ENCODE results near the gene PAK1. TPM values are rescaled to one million over a fixed set of nuclear protein-coding genes. Genes with fewer than 3 reads are reported as not detected.
A peak's percentile ranks its signal among the peaks of the same experiment; 100 is the strongest.

PAK1 gene
- total RNA-seq, 2 donors from 2014 or later = 40.8 to 56.8 TPM

GRCh38 chr11:77351281-77351886 is 122.5 kb downstream of the PAK1 start:
- DNase-seq (no peak), ATAC-seq (replicated peaks in 1 of 2) (no peak)
- no peaks in the 10 kb centered on the region for H3K9me3 Mint-ChIP-seq
- H3K27me3 Mint-ChIP-seq (ENCODE audit: low read depth) = no peaks in the 10 kb centered on the region
- no peaks in the 10 kb centered on the region for H3K36me3 Mint-ChIP-seq (ENCODE audit: insufficient read depth in 2 of 2)
- H3K27ac Mint-ChIP-seq = no peak overlapping the region
- no peak overlapping the region for H3K4me3 Mint-ChIP-seq
- no peaks in the 10 kb centered on the region for H3K4me1 Mint-ChIP-seq (ENCODE audit: low read depth)

- peaks cover 1 to 2% of the 10 kb centered on the region in 2 donors for H3K36me3 Mint-ChIP-seq (ENCODE audit: insufficient read depth in 2 of 2)
- H3K4me1 Mint-ChIP-seq (ENCODE audit: low read depth) = no peaks in the 10 kb centered on the region
- DNase-seq (no peak), ATAC-seq (replicated peaks in 1 of 2) (no peak)
- no peak overlapping the region for H3K27ac Mint-ChIP-seq
- no peak overlapping the region for H3K4me3 Mint-ChIP-seq
- no peaks in the 10 kb centered on the region for H3K27me3 Mint-ChIP-seq (ENCODE audit: low read depth)
- no peaks in the 10 kb centered on the region for H3K9me3 Mint-ChIP-seq
Measured at GRCh38 chr11:77347948-77348347, 125.9 kb downstream of the PAK1 start.

GRCh38 chr11:77346906-77347603 is 126.8 kb downstream of the PAK1 start:
- DNase-seq (no peak), ATAC-seq (replicated peaks in 1 of 2) (no peak)
- Mint-ChIP-seq H3K27ac (no peak overlapping the region), H3K4me3 (no peak overlapping the region), H3K4me1 (ENCODE audit: low read depth) (no peaks in the 10 kb centered on the region), H3K9me3 (no peaks in the 10 kb centered on the region), H3K27me3 (ENCODE audit: low read depth) (no peaks in the 10 kb centered on the region), H3K36me3 (ENCODE audit: insufficient read depth in 2 of 2) (peaks cover 1 to 2% of the 10 kb centered on the region in 2 donors)

- H3K36me3 Mint-ChIP-seq (ENCODE audit: insufficient read depth in 2 of 2) = peaks cover 1 to 2% of the 10 kb centered on the region in 2 donors
- no peak for DNase-seq
- H3K9me3 Mint-ChIP-seq = no peaks in the 10 kb centered on the region
- H3K4me1 Mint-ChIP-seq (ENCODE audit: low read depth) = no peaks in the 10 kb centered on the region
- no peaks in the 10 kb centered on the region for H3K27me3 Mint-ChIP-seq (ENCODE audit: low read depth)
- H3K27ac Mint-ChIP-seq = no peak overlapping the region
- no peak overlapping the region for H3K4me3 Mint-ChIP-seq
- no peak for ATAC-seq (replicated peaks in 1 of 2)
Measured at GRCh38 chr11:77345621-77346020, 128.3 kb downstream of the PAK1 start.

- Mint-ChIP-seq H3K4me3 (no peak overlapping the region), H3K9me3 (no peaks in the 10 kb centered on the region)
- no peak for DNase-seq
Measured at GRCh38 chr11:77340501-77340900, 133.4 kb downstream of the PAK1 start.

GRCh38 chr11:77332259-77332658 is 141.6 kb downstream of the PAK1 start:
- Mint-ChIP-seq H3K27ac (no peak overlapping the region), H3K36me3 (ENCODE audit: insufficient read depth in 2 of 2) (peaks cover 7 to 8% of the 10 kb centered on the region in 2 donors), H3K4me3 (no peak overlapping the region), H3K27me3 (ENCODE audit: low read depth) (no peaks in the 10 kb centered on the region), H3K4me1 (ENCODE audit: low read depth) (no peaks in the 10 kb centered on the region), H3K9me3 (peaks cover 0 to 4% of the 10 kb centered on the region in 2 donors)
- no peak for ATAC-seq (replicated peaks in 1 of 2)
- no peak for DNase-seq

More at GRCh38 chr11:77340501-77340900, 133.4 kb downstream of the PAK1 start:
- H3K27me3 Mint-ChIP-seq (ENCODE audit: low read depth) = no peaks in the 10 kb centered on the region
- no peak overlapping the region for H3K27ac Mint-ChIP-seq
- H3K36me3 Mint-ChIP-seq (ENCODE audit: insufficient read depth in 2 of 2) = peaks cover 1 to 2% of the 10 kb centered on the region in 2 donors
- no peak for ATAC-seq (replicated peaks in 1 of 2)
- no peaks in the 10 kb centered on the region for H3K4me1 Mint-ChIP-seq (ENCODE audit: low read depth)

- H3K27ac Mint-ChIP-seq = no peak overlapping the region
- no peak overlapping the region for H3K4me3 Mint-ChIP-seq
- peak in 1 of 2 donors; percentile 33 for ATAC-seq (replicated peaks in 1 of 2)
- H3K9me3 Mint-ChIP-seq = peaks cover 2 to 3% of the 10 kb centered on the region in 2 donors
- no peaks in the 10 kb centered on the region for H3K27me3 Mint-ChIP-seq (ENCODE audit: low read depth)
- H3K36me3 Mint-ChIP-seq (ENCODE audit: insufficient read depth in 2 of 2) = peaks cover 8 to 9% of the 10 kb centered on the region in 2 donors
- no peak for DNase-seq
- no peaks in the 10 kb centered on the region for H3K4me1 Mint-ChIP-seq (ENCODE audit: low read depth)
Measured at GRCh38 chr11:77325159-77325558, 148.7 kb downstream of the PAK1 start.

GRCh38 chr11:77324508-77324907 is 149.4 kb downstream of the PAK1 start:
- Mint-ChIP-seq H3K9me3 (peaks cover 2 to 3% of the 10 kb centered on the region in 2 donors), H3K4me3 (no peak overlapping the region), H3K27ac (peak overlapping the region; percentile 60), H3K27me3 (ENCODE audit: low read depth) (no peaks in the 10 kb centered on the region), H3K4me1 (ENCODE audit: low read depth) (no peaks in the 10 kb centered on the region), H3K36me3 (ENCODE audit: insufficient read depth in 2 of 2) (peaks cover 8 to 9% of the 10 kb centered on the region in 2 donors)
- no peak for ATAC-seq (replicated peaks in 1 of 2)
- no peak for DNase-seq

- H3K4me1 Mint-ChIP-seq (ENCODE audit: low read depth) = no peaks in the 10 kb centered on the region
- no peak overlapping the region for H3K27ac Mint-ChIP-seq
- H3K4me3 Mint-ChIP-seq = no peak overlapping the region
- peaks cover 4 to 6% of the 10 kb centered on the region in 2 donors for H3K36me3 Mint-ChIP-seq (ENCODE audit: insufficient read depth in 2 of 2)
- peaks cover 0 to 2% of the 10 kb centered on the region in 2 donors for H3K9me3 Mint-ChIP-seq
- DNase-seq = no peak
- no peaks in the 10 kb centered on the region for H3K27me3 Mint-ChIP-seq (ENCODE audit: low read depth)
- no peak for ATAC-seq (replicated peaks in 1 of 2)
Measured at GRCh38 chr11:77322926-77323590, 150.8 kb downstream of the PAK1 start.

GRCh38 chr11:77322506-77322905 is 151.4 kb downstream of the PAK1 start:
- DNase-seq = no peak
- Mint-ChIP-seq H3K4me1 (ENCODE audit: low read depth) (no peaks in the 10 kb centered on the region), H3K4me3 (no peak overlapping the region), H3K36me3 (ENCODE audit: insufficient read depth in 2 of 2) (peaks cover 3 to 6% of the 10 kb centered on the region in 2 donors), H3K9me3 (peaks cover 0 to 2% of the 10 kb centered on the region in 2 donors), H3K27me3 (ENCODE audit: low read depth) (no peaks in the 10 kb centered on the region), H3K27ac (no peak overlapping the region)
- no peak for ATAC-seq (replicated peaks in 1 of 2)

GRCh38 chr11:77320351-77320750 is 153.5 kb downstream of the PAK1 start:
- Mint-ChIP-seq H3K27me3 (ENCODE audit: low read depth) (no peaks in the 10 kb centered on the region), H3K9me3 (no peaks in the 10 kb centered on the region)

GRCh38 chr11:77318600-77318999 is 155.3 kb downstream of the PAK1 start:
- Mint-ChIP-seq H3K9me3 (no peaks in the 10 kb centered on the region), H3K36me3 (ENCODE audit: insufficient read depth in 2 of 2) (peaks cover 0 to 1% of the 10 kb centered on the region in 2 donors), H3K27ac (no peak overlapping the region), H3K27me3 (ENCODE audit: low read depth) (no peaks in the 10 kb centered on the region), H3K4me1 (ENCODE audit: low read depth) (no peaks in the 10 kb centered on the region), H3K4me3 (no peak overlapping the region)
- ATAC-seq (replicated peaks in 1 of 2) = no peak
- DNase-seq = no peak

More at GRCh38 chr11:77320351-77320750, 153.5 kb downstream of the PAK1 start:
- ATAC-seq (replicated peaks in 1 of 2) (no peak), DNase-seq (no peak)
- no peak overlapping the region for H3K27ac Mint-ChIP-seq
- no peak overlapping the region for H3K4me3 Mint-ChIP-seq
- H3K4me1 Mint-ChIP-seq (ENCODE audit: low read depth) = no peaks in the 10 kb centered on the region
- H3K36me3 Mint-ChIP-seq (ENCODE audit: insufficient read depth in 2 of 2) = peaks cover 0 to 1% of the 10 kb centered on the region in 2 donors

GRCh38 chr11:77316733-77317342 is 157.1 kb downstream of the PAK1 start:
- H3K4me3 Mint-ChIP-seq = no peak overlapping the region
- no peaks in the 10 kb centered on the region for H3K27me3 Mint-ChIP-seq (ENCODE audit: low read depth)

More at GRCh38 chr11:77316733-77317342, 157.1 kb downstream of the PAK1 start:
- peaks cover 0 to 1% of the 10 kb centered on the region in 2 donors for H3K36me3 Mint-ChIP-seq (ENCODE audit: insufficient read depth in 2 of 2)
- ATAC-seq (replicated peaks in 1 of 2) (no peak), DNase-seq (no peak)
- no peaks in the 10 kb centered on the region for H3K9me3 Mint-ChIP-seq
- no peak overlapping the region for H3K27ac Mint-ChIP-seq
- no peaks in the 10 kb centered on the region for H3K4me1 Mint-ChIP-seq (ENCODE audit: low read depth)
